Fibroblast of villous mesenchyme (primary cell): ENCODE data around the gene TMUB1. TPM values are rescaled to one million over a fixed set of nuclear protein-coding genes. Genes with fewer than 3 reads are reported as not detected.

Source experiments
- DNase-seq: peaks from one replicate; pipeline ENCODE4 v3.0.0-alpha.2; 2010; ENCODE audit warnings: low read depth
- H3K4me3 ChIP-seq: 2 replicates; pipeline ENCODE4 v1.5.1; 2011; ENCODE audit warnings: low read depth, mild to moderate bottlenecking, low read length
- CTCF ChIP-seq: IDR thresholded peaks from 2 replicates; pipeline ENCODE4 v1.5.1; 2012; ENCODE audit warnings: low read depth, mild to moderate bottlenecking, low read length; ENCODE audit not compliant: insufficient read depth
- total RNA-seq: library from RNA; depleted of rRNA; stranded (reverse); fragments of >200 nt; gene quantifications from 2 replicates; pipeline ENCODE4 v1.2.3, GENCODE V29; 2012

Gene TMUB1
- total RNA-seq, 1 donor: 17.7 TPM

GRCh38 chr7:151124899-151125399 lies 41.7 kb upstream of the TMUB1 start:
- no peak overlapping the region for H3K4me3 ChIP-seq
- TF ChIP-seq CTCF: no peak

GRCh38 chr7:151124481-151124880 lies 41.2 kb upstream of the TMUB1 start:
- no peak for TF ChIP-seq CTCF
- no peak overlapping the region for H3K4me3 ChIP-seq
- DNase-seq: no peak

More at GRCh38 chr7:151124899-151125399, 41.7 kb upstream of the TMUB1 start:
- DNase-seq: no peak

GRCh38 chr7:151123822-151124464 lies 40.6 kb upstream of the TMUB1 start:
- no peak overlapping the region for H3K4me3 ChIP-seq
- TF ChIP-seq CTCF: peak; percentile 99
- DNase-seq: peak; percentile 75

GRCh38 chr7:151123158-151123821 lies 40.0 kb upstream of the TMUB1 start:
- TF ChIP-seq CTCF: no peak
- no peak overlapping the region for H3K4me3 ChIP-seq
- DNase-seq: no peak

- DNase-seq: no peak
- TF ChIP-seq CTCF: no peak
- H3K4me3 ChIP-seq: no peak overlapping the region
These were observed 39.5 kb upstream of the TMUB1 start for GRCh38 chr7:151122796-151123157.

GRCh38 chr7:151122276-151122675 lies 39.0 kb upstream of the TMUB1 start:
- no peak for DNase-seq
- H3K4me3 ChIP-seq: no peak overlapping the region
- no peak for TF ChIP-seq CTCF
